Neural progenitor cell (in vitro differentiated cells): ENCODE data around the gene HPSE. TPM values are rescaled to one million over a fixed set of nuclear protein-coding genes. Genes with fewer than 3 reads are reported as not detected.

Experiments used
- DNase-seq: peaks from one replicate; pipeline ENCODE4 v3.0.0-alpha.2; 2016; ENCODE audit warnings: low spot score
- H2AFZ ChIP-seq: fragments of 200-600 bp; sonication (generic); replicated peaks from 2 replicates; pipeline ENCODE4 v1.6.1; 2016; ENCODE audit warnings: antibody characterized with exemption
- H3F3A ChIP-seq: fragments of 200-600 bp; sonication (generic); 2 replicates; pipeline ENCODE4 v1.6.1; 2016; ENCODE audit warnings: antibody characterized with exemption, low read depth
- H3K27ac ChIP-seq: fragments of 200-600 bp; sonication (generic); 2 replicates; pipeline ENCODE4 v1.5.1; 2016; ENCODE audit warnings: mild to moderate bottlenecking
- H3K27me3 ChIP-seq: fragments of 200-600 bp; sonication (generic); 2 replicates; pipeline ENCODE4 v1.6.1; 2016; ENCODE audit warnings: mild to moderate bottlenecking, moderate library complexity
- H3K36me3 ChIP-seq: fragments of 200-600 bp; sonication (generic); 2 replicates; pipeline ENCODE4 v1.5.1; 2016
- H3K4me1 ChIP-seq: fragments of 200-600 bp; sonication (generic); 2 replicates; pipeline ENCODE4 v1.6.1; 2016; ENCODE audit warnings: mixed run types
- H3K4me2 ChIP-seq: fragments of 200-600 bp; sonication (generic); 2 replicates; pipeline ENCODE4 v1.6.1; 2016
- H3K4me3 ChIP-seq: fragments of 200-600 bp; sonication (generic); 2 replicates; pipeline ENCODE4 v1.5.1; 2016
- H3K79me2 ChIP-seq: fragments of 200-600 bp; sonication (generic); 2 replicates; pipeline ENCODE4 v1.6.1; 2016; ENCODE audit warnings: low read depth
- H3K9ac ChIP-seq: fragments of 200-600 bp; sonication (generic); 2 replicates; pipeline ENCODE4 v1.6.1; 2016
- H3K9me3 ChIP-seq: fragments of 200-600 bp; sonication (generic); 2 replicates; pipeline ENCODE4 v1.5.1; 2016; ENCODE audit warnings: low read depth
- H4K20me1 ChIP-seq: fragments of 200-600 bp; sonication (generic); 2 replicates; pipeline ENCODE4 v1.6.1; 2016; ENCODE audit warnings: low read depth
- H3K27ac Mint-ChIP-seq: 3 replicates; pipeline ENCODE4 v1.8.0; 2021; ENCODE audit warnings: mixed read lengths
- H3K27me3 Mint-ChIP-seq: 2 replicates; pipeline ENCODE4 v1.8.0; 2022; ENCODE audit warnings: low read depth, mild to moderate bottlenecking, inconsistent platforms, moderate library complexity, mixed read lengths; ENCODE audit not compliant: insufficient read depth
- H3K36me3 Mint-ChIP-seq: 3 replicates; pipeline ENCODE4 v1.8.0; 2021; ENCODE audit warnings: mixed read lengths
- H3K4me1 Mint-ChIP-seq: 3 replicates; pipeline ENCODE4 v1.8.0; 2021; ENCODE audit warnings: mixed read lengths
- H3K4me3 Mint-ChIP-seq: 3 replicates; pipeline ENCODE4 v1.8.0; 2021; ENCODE audit warnings: mild to moderate bottlenecking, moderate library complexity, mixed read lengths
- H3K9me3 Mint-ChIP-seq: 3 replicates; pipeline ENCODE4 v1.8.0; 2020; ENCODE audit warnings: mixed read lengths
- CTCF ChIP-seq: fragments of 200-600 bp; sonication (generic); IDR thresholded peaks from 2 replicates; pipeline ENCODE4 v1.5.1; 2017; ENCODE audit warnings: antibody characterized with exemption, mild to moderate bottlenecking
- EZH2 ChIP-seq: fragments of 200-600 bp; sonication (generic); IDR thresholded peaks from 2 replicates; pipeline ENCODE4 v1.6.1; 2017; ENCODE audit warnings: antibody characterized with exemption, mild to moderate bottlenecking, moderate library complexity
- EZH2phosphoT487 ChIP-seq: fragments of 200-600 bp; sonication (generic); IDR thresholded peaks from 2 replicates; pipeline ENCODE4 v1.6.1; 2017; ENCODE audit warnings: antibody characterized with exemption
- total RNA-seq: library from RNA; depleted of rRNA; stranded (reverse); fragments of >200 nt; gene quantifications from 2 replicates; pipeline ENCODE4 v1.2.3, GENCODE V29; 2015; ENCODE audit warnings: low replicate concordance

HPSE gene
- total RNA-seq, 1 donor from 2014 or later: 0.73 TPM

- Histone ChIP-seq H3K4me2 (no peak overlapping the region), H3K4me1 (no peaks in the 10 kb centered on the region), H3K27me3 (no peaks in the 10 kb centered on the region), H3K79me2 (no peaks in the 10 kb centered on the region), H3K4me3 (no peak overlapping the region), H3K9ac (no peak overlapping the region), H3F3A (no peaks in the 10 kb centered on the region), H3K9me3 (no peaks in the 10 kb centered on the region), H3K36me3 (peaks cover 5% of the 10 kb centered on the region), H2AFZ (no peak overlapping the region), H3K27ac (no peak overlapping the region), H4K20me1 (no peaks in the 10 kb centered on the region)
- DNase-seq: no peak
- TF ChIP-seq EZH2 (no peak), CTCF (no peak), EZH2phosphoT487 (no peak)
- no peak overlapping the region for H3K27ac Mint-ChIP-seq
- peaks cover 4% of the 10 kb centered on the region for H3K36me3 Mint-ChIP-seq
- no peaks in the 10 kb centered on the region for H3K9me3 Mint-ChIP-seq
- H3K4me1 Mint-ChIP-seq: peaks cover under 1% of the 10 kb centered on the region
- H3K27me3 Mint-ChIP-seq: no peaks in the 10 kb centered on the region
- H3K4me3 Mint-ChIP-seq: no peak overlapping the region
These were observed 71.5 kb downstream of the HPSE start for GRCh38 chr4:83263106-83263505.

DNA sequence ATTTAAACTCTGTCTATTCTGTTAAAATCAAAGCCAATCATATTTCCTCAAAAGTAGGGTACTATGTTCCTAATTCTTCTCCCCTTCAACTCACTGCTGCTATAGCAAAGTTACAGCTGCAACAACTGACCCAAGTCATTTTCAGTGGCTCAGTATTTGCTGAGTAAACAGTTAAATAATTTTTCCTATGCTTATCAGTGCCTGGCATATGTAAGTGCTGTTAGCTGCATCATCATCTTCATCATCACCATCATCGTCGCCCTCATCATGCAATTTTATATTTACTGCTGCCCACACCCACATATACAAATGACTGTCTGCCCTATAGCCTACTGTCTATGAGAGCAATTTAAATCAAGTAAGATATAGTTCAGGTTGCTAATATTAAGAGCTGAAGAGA, 72.0 kb downstream of the HPSE start:
- no peak overlapping the region for H3K27ac ChIP-seq
- peaks cover 3% of the 10 kb centered on the region for H3K36me3 Mint-ChIP-seq
- H3K79me2 ChIP-seq: no peaks in the 10 kb centered on the region
- no peak overlapping the region for H2AFZ ChIP-seq
- H3K27me3 ChIP-seq: no peaks in the 10 kb centered on the region
- H3K27me3 Mint-ChIP-seq: no peaks in the 10 kb centered on the region
- H4K20me1 ChIP-seq: no peaks in the 10 kb centered on the region
- H3K36me3 ChIP-seq: peaks cover 5% of the 10 kb centered on the region
- H3K9me3 ChIP-seq: no peaks in the 10 kb centered on the region
- DNase-seq: no peak
- H3K4me1 Mint-ChIP-seq: peaks cover 5% of the 10 kb centered on the region
- no peaks in the 10 kb centered on the region for H3F3A ChIP-seq
- no peaks in the 10 kb centered on the region for H3K9me3 Mint-ChIP-seq
- H3K9ac ChIP-seq: no peak overlapping the region
- no peak overlapping the region for H3K4me3 ChIP-seq
- no peak overlapping the region for H3K27ac Mint-ChIP-seq
- H3K4me2 ChIP-seq: no peak overlapping the region
- no peak overlapping the region for H3K4me3 Mint-ChIP-seq
- no peaks in the 10 kb centered on the region for H3K4me1 ChIP-seq
- TF ChIP-seq EZH2 (no peak), EZH2phosphoT487 (no peak), CTCF (no peak)

DNA sequence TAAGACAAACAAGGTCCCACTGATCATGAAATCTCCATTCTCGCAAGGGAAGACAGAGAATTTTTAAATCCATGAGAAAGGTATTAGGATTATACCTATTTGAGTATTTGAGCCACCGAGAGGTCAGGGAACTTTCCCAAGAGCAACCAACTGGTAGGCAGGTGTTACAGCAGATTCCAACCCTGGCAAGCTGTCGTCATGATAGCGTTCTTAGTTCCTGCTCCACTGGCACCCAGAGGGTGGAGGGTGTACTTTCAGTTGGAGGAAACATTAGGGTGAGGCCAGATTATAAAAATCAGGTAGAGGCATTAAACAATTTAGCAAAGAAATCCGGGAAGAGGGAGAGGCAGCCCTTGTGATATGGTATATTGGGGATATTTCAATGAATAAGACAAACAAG, 73.3 kb downstream of the HPSE start:
- Histone ChIP-seq H3K4me3 (no peak overlapping the region), H3F3A (no peaks in the 10 kb centered on the region), H3K4me1 (no peaks in the 10 kb centered on the region), H2AFZ (no peak overlapping the region), H3K9ac (no peak overlapping the region), H3K4me2 (no peak overlapping the region), H3K36me3 (peaks cover 5% of the 10 kb centered on the region), H3K27me3 (no peaks in the 10 kb centered on the region), H3K9me3 (no peaks in the 10 kb centered on the region), H4K20me1 (no peaks in the 10 kb centered on the region), H3K27ac (no peak overlapping the region), H3K79me2 (no peaks in the 10 kb centered on the region)
- H3K4me3 Mint-ChIP-seq: no peak overlapping the region
- H3K27ac Mint-ChIP-seq: no peak overlapping the region
- H3K27me3 Mint-ChIP-seq: no peaks in the 10 kb centered on the region
- TF ChIP-seq EZH2: no peak
- no peak for TF ChIP-seq CTCF
- no peak for TF ChIP-seq EZH2phosphoT487
- peaks cover 3% of the 10 kb centered on the region for H3K36me3 Mint-ChIP-seq
- no peak for DNase-seq
- no peaks in the 10 kb centered on the region for H3K9me3 Mint-ChIP-seq
- peaks cover 7% of the 10 kb centered on the region for H3K4me1 Mint-ChIP-seq
